Spleen (tissue), 7 donors: ENCODE measurements around the gene MAB21L1.

Source experiments
- CTCF ChIP-seq, 11 experiments: fragments of 200-600 bp in 7 of 11; fragments of 450-650 bp in 4 of 11; sonication (generic) in 4 of 11; IDR thresholded peaks in 8 of 11; conservative IDR thresholded peaks in 3 of 11; 1 replicate in 7 of 11; 2 replicates in 4 of 11; pipeline versions ENCODE4 v1.4.0 to v1.8.0; 2016 to 2021; ENCODE audit warnings: antibody characterized with exemption in 11 of 11, inconsistent platforms in 4 of 11, mild to moderate bottlenecking in 1 of 11
- POLR2A ChIP-seq, 3 donors: fragments of 450-650 bp; IDR thresholded peaks; one replicate each; pipeline ENCODE4 v1.5.1; 2017; ENCODE audit warnings: antibody characterized with exemption in 3 of 3, mild to moderate bottlenecking in 1 of 3
- POLR2AphosphoS5 ChIP-seq, 3 donors: sonication (generic); formaldehyde crosslinking; IDR thresholded peaks; one replicate each; pipeline ENCODE4 v1.5.1; 2017; ENCODE audit warnings: antibody characterized with exemption in 3 of 3
- donor health status: DM: no; HTN: no; CAD: no; lungs with moderate emphysema.
- donor health status: DM: no; HTN: no; CAD: no.
- donor health status: DM: no; HTN: no; CAD: no.

DNA sequence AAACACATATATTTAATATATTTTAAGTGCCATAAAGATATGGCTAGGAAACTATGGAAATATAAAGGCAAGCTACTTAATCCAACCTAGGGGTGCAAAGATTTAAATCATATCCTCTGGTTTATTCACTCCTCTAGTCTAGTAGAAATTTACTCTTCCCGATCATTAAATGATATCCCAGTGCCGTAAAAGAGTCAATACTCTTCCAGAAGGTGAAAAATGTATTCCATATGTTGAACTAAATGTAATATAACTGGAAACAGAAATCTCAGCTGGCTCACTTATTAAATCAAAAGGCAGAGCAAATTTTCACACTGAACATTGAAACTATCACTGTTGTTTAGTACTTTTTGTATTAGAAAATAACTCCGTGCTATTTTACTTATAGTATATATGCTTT, 11.1 kb downstream of the MAB21L1 start:
- no peak for TF ChIP-seq POLR2A (IDR thresholded peaks at IDR 0.05)
- no peak for TF ChIP-seq POLR2AphosphoS5 (IDR thresholded peaks at IDR 0.05)
- TF ChIP-seq CTCF (IDR thresholded peaks at IDR 0.05 in 8 of 11, conservative IDR thresholded peaks at IDR 0.05 in 3 of 11) = no peak
